GM10266 (cell line): ENCODE results near the gene CHD6.
"Not testable (repeated sequence)": the region's sequence is repeated elsewhere in the genome, so short reads cannot be mapped to it uniquely, and the experiment has no call there.

Experiments used
- DNase-seq: peaks from one replicate; pipeline ENCODE4 v3.0.0; 2012; ENCODE audit errors: extremely low spot score
- CTCF ChIP-seq: IDR thresholded peaks from 2 replicates; pipeline ENCODE4 v1.5.1; 2012; ENCODE audit warnings: mild to moderate bottlenecking, low read depth; ENCODE audit not compliant: control insufficient read depth, insufficient read depth; ENCODE audit errors: missing control alignments

CHD6 gene

GRCh38 chr20:41544472-41544871 lies 73.7 kb downstream of the CHD6 start:
- DNase-seq, result no peak
- no peak for TF ChIP-seq CTCF

GRCh38 chr20:41540918-41541317 lies 77.3 kb downstream of the CHD6 start:
- no peak for DNase-seq
- TF ChIP-seq CTCF, result no peak

- no peak for TF ChIP-seq CTCF
- no peak for DNase-seq
Measured at GRCh38 chr20:41540459-41540858, 77.7 kb downstream of the CHD6 start.

GRCh38 chr20:41538810-41539596 lies 79.2 kb downstream of the CHD6 start:
- no peak for DNase-seq
- no peak for TF ChIP-seq CTCF

GRCh38 chr20:41537865-41538264 lies 80.3 kb downstream of the CHD6 start:
- DNase-seq, result no peak
- TF ChIP-seq CTCF, result no peak

- DNase-seq, result not testable (repeated sequence)
Measured at GRCh38 chr20:41535551-41535950, 82.6 kb downstream of the CHD6 start.

- no peak for DNase-seq
- TF ChIP-seq CTCF, result no peak
Measured at GRCh38 chr20:41534842-41535241, 83.3 kb downstream of the CHD6 start.

- DNase-seq, result no peak
- TF ChIP-seq CTCF, result no peak
Measured at GRCh38 chr20:41534170-41534569, 84.0 kb downstream of the CHD6 start.
